K562 (cell line): ENCODE results near the gene BROX. TPM values are rescaled to one million over a fixed set of nuclear protein-coding genes. Genes with fewer than 3 reads are reported as not detected.
A peak's percentile ranks its signal among the peaks of the same experiment; 100 is the strongest.

Experiments
- ATAC-seq: fragments of 200-7000 bp; cut with Tn5 transposase; 3 replicates; pipeline ENCODE4 v1.9.1; 2020; ENCODE audit warnings: moderate library complexity
- BruUV-seq: library from RNA; stranded (reverse); fragments of 400-500 nt; replicated peaks from 2 replicates; lab custom pipeline; 2021; lab: Mats Ljungman, UMichigan
- CTCF ChIA-PET: fragments of 300-600 bp; formaldehyde crosslinking; extraction: SDS; loops from one replicate; lab custom pipeline; 2021; ENCODE audit warnings: low intra/inter-chr PET ratio; lab: Yijun Ruan, JAX
- POLR2A ChIA-PET: fragments of 300-600, 350-650 bp; sonication (Branson Sonifier 250); formaldehyde crosslinking; extraction: SDS; loops from one replicate; lab custom pipeline; 2021; ENCODE audit warnings: antibody characterized with exemption, inconsistent platforms; lab: Yijun Ruan, JAX
- DNase-seq, 4 experiments: peaks; one replicate each; pipeline versions ENCODE4 v3.0.0 to v3.0.0-alpha.2; 2011 to 2018; ENCODE audit warnings: low spot score in 3 of 4, mixed read lengths in 3 of 4; ENCODE audit errors: extremely low read depth in 1 of 4
- FAIRE-seq: peaks from 2 replicates; lab custom pipeline; 2011; peaks lifted over from hg19 to GRCh38; lab: Jason Lieb, UNC
- H2AFZ ChIP-seq: 2 replicates; pipeline ENCODE4 v1.6.0; 2011; ENCODE audit warnings: low read depth, low read length, control low read depth, inconsistent platforms
- H3K27ac ChIP-seq: fragments of 200-600 bp; 3 replicates; pipeline ENCODE4 v1.8.0; 2011; ENCODE audit warnings: low read depth, mild to moderate bottlenecking, control low read depth, inconsistent platforms, low read length, moderate library complexity, mixed read lengths; ENCODE audit errors: extremely low read depth
- H3K27me3 ChIP-seq, 2 experiments: fragments of 300-600 bp in 1 of 2; 2 replicates in 1 of 2; 3 replicates in 1 of 2; pipeline versions ENCODE4 v1.6.0 to v1.8.0; 2011; ENCODE audit warnings: inconsistent platforms in 2 of 2, low read length in 2 of 2, mild to moderate bottlenecking in 1 of 2, mixed read lengths in 1 of 2, moderate library complexity in 1 of 2; ENCODE audit not compliant: control insufficient read depth in 2 of 2, insufficient read depth in 2 of 2
- H3K36me3 ChIP-seq: fragments of 300-600 bp; 3 replicates; pipeline ENCODE4 v1.8.0; 2011; ENCODE audit warnings: mild to moderate bottlenecking, low read length, inconsistent platforms; ENCODE audit not compliant: control insufficient read depth, insufficient read depth
- H3K4me1 ChIP-seq, 2 experiments: fragments of 200-600 bp in 1 of 2; replicated peaks in 1 of 2; 2 replicates in 1 of 2; 3 replicates in 1 of 2; pipeline versions ENCODE4 v1.5.1 to v1.8.0; 2011; ENCODE audit warnings: inconsistent platforms in 2 of 2, low read length in 2 of 2, mild to moderate bottlenecking in 1 of 2, mixed read lengths in 1 of 2, moderate library complexity in 1 of 2; ENCODE audit not compliant: control insufficient read depth in 2 of 2, insufficient read depth in 2 of 2
- H3K4me2 ChIP-seq: 2 replicates; pipeline ENCODE4 v1.6.1; 2011; ENCODE audit warnings: low read length, control low read depth, inconsistent platforms, mixed read lengths; ENCODE audit not compliant: insufficient read depth
- H3K4me3 ChIP-seq: fragments of 200-600 bp; sonication (generic), shearing (Covaris generic); 2 replicates; pipeline ENCODE4 v1.5.1; 2016; ENCODE audit warnings: control low read depth, inconsistent platforms
- H3K79me2 ChIP-seq: fragments of 200-600 bp; 3 replicates; pipeline ENCODE4 v1.8.0; 2011; ENCODE audit warnings: low read length, inconsistent platforms; ENCODE audit not compliant: control insufficient read depth, insufficient read depth
- H3K9ac ChIP-seq, 2 experiments: 2 replicates each; pipeline versions ENCODE4 v1.6.0 to v1.6.1; 2011; ENCODE audit warnings: low read depth in 2 of 2, low read length in 2 of 2, control low read depth in 1 of 2, inconsistent platforms in 1 of 2, mild to moderate bottlenecking in 1 of 2, mixed read lengths in 1 of 2; ENCODE audit not compliant: insufficient read depth in 1 of 2
- H3K9me1 ChIP-seq: one replicate; pipeline ENCODE4 v1.6.0; 2011; ENCODE audit warnings: inconsistent platforms, mild to moderate bottlenecking, low read length, moderate library complexity; ENCODE audit not compliant: control insufficient read depth, insufficient read depth
- H3K9me3 ChIP-seq: replicated peaks from 2 replicates; pipeline ENCODE4 v1.5.1; 2011; ENCODE audit warnings: low read depth, low read length, inconsistent platforms; ENCODE audit not compliant: control insufficient read depth, insufficient read depth
- H4K20me1 ChIP-seq: replicated peaks from 2 replicates; pipeline ENCODE4 v1.6.1; 2011; ENCODE audit warnings: low read length, inconsistent platforms, mixed read lengths; ENCODE audit not compliant: control insufficient read depth, insufficient read depth
- CSDE1 ChIP-seq, 2 experiments: fragments of 450-650 bp; IDR thresholded peaks; 2 replicates each; pipeline ENCODE4 v1.6.1; 2016; ENCODE audit warnings: mild to moderate bottlenecking in 1 of 2
- KDM4B ChIP-seq, 2 experiments: fragments of 450-650 bp in 1 of 2; sonication (generic) in 1 of 2; IDR thresholded peaks; 2 replicates each; pipeline ENCODE4 v1.6.1; 2016 to 2017; ENCODE audit warnings: borderline replicate concordance in 2 of 2, antibody characterized with exemption in 1 of 2, low read depth in 1 of 2, mild to moderate bottlenecking in 1 of 2
- NFIC ChIP-seq: fragments of 450-650 bp; IDR thresholded peaks from 2 replicates; pipeline ENCODE4 v1.6.1; 2017; ENCODE audit warnings: mild to moderate bottlenecking, inconsistent platforms
- PURB ChIP-seq: sonication (generic); formaldehyde crosslinking; IDR thresholded peaks from 2 replicates; pipeline ENCODE4 v1.9.0; 2021; ENCODE audit warnings: low read depth, mild to moderate bottlenecking, missing genetic modification reagents
- SRSF1 ChIP-seq: fragments of 200-400 bp; formaldehyde crosslinking; IDR thresholded peaks from 2 replicates; pipeline ENCODE4 v1.6.1; 2017; ENCODE audit warnings: mild to moderate bottlenecking, low read depth, low read length, moderate library complexity
- TAL1 ChIP-seq: fragments of 450-650 bp; IDR thresholded peaks from 2 replicates; pipeline ENCODE4 v1.6.1; 2016; ENCODE audit warnings: mild to moderate bottlenecking
- TEAD2 ChIP-seq: fragments of 450-650 bp; IDR thresholded peaks from 2 replicates; pipeline ENCODE4 v1.6.1; 2016; ENCODE audit warnings: missing genetic modification characterization, control low read depth, missing compliant biosample characterization
- ZFP36 ChIP-seq: fragments of 150-350 bp; IDR thresholded peaks from 2 replicates; pipeline ENCODE4 v1.6.1; 2018; ENCODE audit warnings: low read length, low read depth; ENCODE audit not compliant: partially characterized antibody
- ZNF407 ChIP-seq: fragments of 450-650 bp; IDR thresholded peaks from 2 replicates; pipeline ENCODE4 v1.6.1; 2016; ENCODE audit warnings: low read depth
- WGBS: fragments of 100-300 bp; shearing (Covaris generic); methylation state at CpG from one replicate; pipeline ENCODE4 v1.1.6; 2016; ENCODE audit warnings: low coverage, mixed read lengths; ENCODE audit not compliant: insufficient coverage; ENCODE audit errors: missing lambda C conversion rate; 5-methylcytosine and 5-hydroxymethylcytosine counted together
- in situ Hi-C: fragments of 300-500 bp; cut with MboI; formaldehyde crosslinking; loops from 4 replicates; pipeline ENCODE4 v1.15.0; 2018; ENCODE audit warnings: inconsistent platforms, mixed read lengths
- intact Hi-C: fragments of 100-400 bp; cut with micrococcal nuclease; formaldehyde crosslinking; loops from 2 replicates; pipeline ENCODE4 v1.14.2; 2022
- polyA plus RNA-seq, 8 experiments: library from polyadenylated mRNA; depleted of rRNA in 4 of 8; stranded (reverse) in 5 of 8; unstranded in 3 of 8; fragments of >200 nt; fragmentation: Nextera tagmentation in 2 of 8; fragmentation: Illumina TruSeq in 1 of 8; extraction: Ambion mirVana in 2 of 8; extraction: Trizol in 1 of 8; gene quantifications; 2 replicates each; pipeline versions ENCODE4 v1.2.1 to v1.2.3, GENCODE V29; 2011 to 2014; ENCODE audit warnings: inconsistent platforms in 1 of 8, missing spikeins in 1 of 8
- total RNA-seq, 7 experiments: library from RNA; depleted of rRNA in 6 of 7; stranded (reverse); fragments of >200 nt in 6 of 7; fragmentation: Illumina TruSeq in 2 of 7; extraction: Trizol in 2 of 7; gene quantifications; 2 replicates each; pipeline versions ENCODE4 v1.2.1 to v1.2.3, GENCODE V29; 2011 to 2021; ENCODE audit warnings: low replicate concordance in 1 of 7

BROX gene
- total and polyA plus RNA-seq, 9 of the 15 experiments (the other 6 are each of a cell fraction or from before 2014, with no cell fraction given): 9.4 to 153 (median 45.1) TPM

- no peaks in the 10 kb centered on the region for H3K4me1 ChIP-seq
- H3K9me3 ChIP-seq: no peaks in the 10 kb centered on the region
- no peak overlapping the region for H2AFZ ChIP-seq
- no peaks in the 10 kb centered on the region for H3K79me2 ChIP-seq
- H3K4me2 ChIP-seq: no peak overlapping the region
- intact Hi-C loops: no loop called here
- FAIRE-seq: no peak
- H4K20me1 ChIP-seq: no peaks in the 10 kb centered on the region
- H3K4me3 ChIP-seq: no peak overlapping the region
- no peaks in the 10 kb centered on the region for H3K27me3 ChIP-seq
- in situ Hi-C loops: loop anchor here (25.0 kb wide), 1 partner anchor 884 kb away; the partner anchor contains the start of gene CAPN8
- WGBS: 2% methylated on average over 2 of the region's 2 CpGs
- no peak overlapping the region for H3K27ac ChIP-seq
- POLR2A ChIA-PET: no interaction called here
- no peak overlapping the region for H3K9ac ChIP-seq
- H3K9me1 ChIP-seq: no peaks in the 10 kb centered on the region
- no peak for DNase-seq
- no peak for TF ChIP-seq TEAD2 (tag)
- TF ChIP-seq NFIC: 0 out of 2 replicates have a peak, but pooled peaks have one; percentile 16
- TF ChIP-seq, all 486 proteins: peak for 1
- no peak for ATAC-seq
- no TSS peak for BruUV-seq
- CTCF ChIA-PET: no interaction called here
- H3K36me3 ChIP-seq: no peaks in the 10 kb centered on the region
These were observed 65.6 kb downstream of the BROX start for GRCh38 chr1:222777977-222778376.

- no peaks in the 10 kb centered on the region for H4K20me1 ChIP-seq
- H3K79me2 ChIP-seq: no peaks in the 10 kb centered on the region
- ChIA-PET CTCF (no interaction called here), POLR2A (interaction anchor here (0.7 kb wide), 1 partner anchor 101 kb away, joined by 3 read pairs; no protein-coding TSS in a partner anchor)
- no peaks in the 10 kb centered on the region for H3K4me1 ChIP-seq
- no peak overlapping the region for H3K4me3 ChIP-seq
- no peak for FAIRE-seq
- no TSS peak for BruUV-seq
- no peaks in the 10 kb centered on the region for H3K9me1 ChIP-seq
- no peak overlapping the region for H2AFZ ChIP-seq
- no peak for DNase-seq
- no peak overlapping the region for H3K4me2 ChIP-seq
- no peak for ATAC-seq
- in situ Hi-C loops: loop anchor here (25.0 kb wide), 1 partner anchor 881 kb away; the partner anchor contains the start of gene CAPN8
- intact Hi-C loops: no loop called here
- no peaks in the 10 kb centered on the region for H3K27me3 ChIP-seq
- no peaks in the 10 kb centered on the region for H3K36me3 ChIP-seq
- 0% methylated on average over 4 of the region's 4 CpGs for WGBS
- H3K9ac ChIP-seq: no peak overlapping the region
- H3K9me3 ChIP-seq: no peaks in the 10 kb centered on the region
- no peak overlapping the region for H3K27ac ChIP-seq
- TF ChIP-seq ZNF407 (no peak), KDM4B (IDR thresholded peaks at IDR 0.05; ENCODE audit: borderline replicate concordance in 2 of 2, low read depth in 1 of 2) (no peak), SRSF1 (no peak), PURB (no peak), ZFP36 (no peak), CSDE1 (IDR thresholded peaks at IDR 0.05) (no peak), TAL1 (no peak)
These were observed 68.9 kb downstream of the BROX start for GRCh38 chr1:222781251-222781650.
